Adrenal gland (tissue), 5 donors: ENCODE results near the gene SLF2.

Experiments used
- CTCF ChIP-seq, 6 experiments: fragments of 450-650 bp in 4 of 6; fragments of 200-600 bp in 2 of 6; sonication (generic) in 1 of 6; IDR thresholded peaks; 1 replicate in 5 of 6; 2 replicates in 1 of 6; pipeline versions ENCODE4 v1.5.1 to v1.8.0; 2016 to 2021; ENCODE audit warnings: antibody characterized with exemption in 6 of 6, mild to moderate bottlenecking in 2 of 6, moderate library complexity in 1 of 6
- POLR2A ChIP-seq, 2 donors: fragments of 450-650 bp; IDR thresholded peaks; one replicate each; pipeline ENCODE4 v1.6.1; 2017; ENCODE audit warnings: antibody characterized with exemption in 2 of 2, mild to moderate bottlenecking in 2 of 2, moderate library complexity in 1 of 2
- donor health status: DM: no; HTN: no; CAD: no.

GRCh38 chr10:100887761-100888296, 24.9 kb upstream of the SLF2 start:
- no peak for TF ChIP-seq CTCF (IDR thresholded peaks at IDR 0.05)
- TF ChIP-seq POLR2A (IDR thresholded peaks at IDR 0.05): no peak
